ENCODE data around the gene PDE1C.

DNA sequence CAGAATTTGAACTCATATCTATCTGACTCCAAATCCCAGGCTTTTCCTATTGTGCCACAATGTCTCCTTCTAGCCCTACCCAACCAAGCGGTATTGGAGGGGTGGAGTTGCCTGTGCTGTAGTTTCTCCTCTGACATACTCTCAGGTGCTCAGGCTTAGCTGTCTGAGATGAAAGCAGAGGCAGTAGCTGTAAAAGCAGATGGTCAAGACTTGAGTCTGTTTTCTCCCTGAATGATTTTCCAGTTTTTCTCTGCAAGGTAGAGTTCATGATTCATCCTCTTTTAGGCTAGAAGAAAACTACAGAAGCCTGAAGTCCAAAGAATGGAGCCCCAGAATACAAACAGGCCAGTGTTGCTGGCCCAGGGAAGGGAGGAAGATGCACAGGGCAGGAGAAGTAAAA lies 130.0 kb downstream of the PDE1C start:
- TF ChIP-seq, protein P1, sequence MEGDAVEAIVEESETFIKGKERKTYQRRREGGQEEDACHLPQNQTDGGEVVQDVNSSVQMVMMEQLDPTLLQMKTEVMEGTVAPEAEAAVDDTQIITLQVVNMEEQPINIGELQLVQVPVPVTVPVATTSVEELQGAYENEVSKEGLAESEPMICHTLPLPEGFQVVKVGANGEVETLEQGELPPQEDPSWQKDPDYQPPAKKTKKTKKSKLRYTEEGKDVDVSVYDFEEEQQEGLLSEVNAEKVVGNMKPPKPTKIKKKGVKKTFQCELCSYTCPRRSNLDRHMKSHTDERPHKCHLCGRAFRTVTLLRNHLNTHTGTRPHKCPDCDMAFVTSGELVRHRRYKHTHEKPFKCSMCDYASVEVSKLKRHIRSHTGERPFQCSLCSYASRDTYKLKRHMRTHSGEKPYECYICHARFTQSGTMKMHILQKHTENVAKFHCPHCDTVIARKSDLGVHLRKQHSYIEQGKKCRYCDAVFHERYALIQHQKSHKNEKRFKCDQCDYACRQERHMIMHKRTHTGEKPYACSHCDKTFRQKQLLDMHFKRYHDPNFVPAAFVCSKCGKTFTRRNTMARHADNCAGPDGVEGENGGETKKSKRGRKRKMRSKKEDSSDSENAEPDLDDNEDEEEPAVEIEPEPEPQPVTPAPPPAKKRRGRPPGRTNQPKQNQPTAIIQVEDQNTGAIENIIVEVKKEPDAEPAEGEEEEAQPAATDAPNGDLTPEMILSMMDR (IDR thresholded peaks at IDR 0.05; ENCODE audit: low read depth, low read length) = no peak
- no peak for TF ChIP-seq EZH2phosphoT487 (IDR thresholded peaks at IDR 0.05; ENCODE audit: low read depth)

All from OCI-LY3 (cell line).